ENCODE measurements around the gene TSC22D1.
A peak's percentile ranks its signal among the peaks of the same experiment; 100 is the strongest.

TSC22D1 gene

DNA sequence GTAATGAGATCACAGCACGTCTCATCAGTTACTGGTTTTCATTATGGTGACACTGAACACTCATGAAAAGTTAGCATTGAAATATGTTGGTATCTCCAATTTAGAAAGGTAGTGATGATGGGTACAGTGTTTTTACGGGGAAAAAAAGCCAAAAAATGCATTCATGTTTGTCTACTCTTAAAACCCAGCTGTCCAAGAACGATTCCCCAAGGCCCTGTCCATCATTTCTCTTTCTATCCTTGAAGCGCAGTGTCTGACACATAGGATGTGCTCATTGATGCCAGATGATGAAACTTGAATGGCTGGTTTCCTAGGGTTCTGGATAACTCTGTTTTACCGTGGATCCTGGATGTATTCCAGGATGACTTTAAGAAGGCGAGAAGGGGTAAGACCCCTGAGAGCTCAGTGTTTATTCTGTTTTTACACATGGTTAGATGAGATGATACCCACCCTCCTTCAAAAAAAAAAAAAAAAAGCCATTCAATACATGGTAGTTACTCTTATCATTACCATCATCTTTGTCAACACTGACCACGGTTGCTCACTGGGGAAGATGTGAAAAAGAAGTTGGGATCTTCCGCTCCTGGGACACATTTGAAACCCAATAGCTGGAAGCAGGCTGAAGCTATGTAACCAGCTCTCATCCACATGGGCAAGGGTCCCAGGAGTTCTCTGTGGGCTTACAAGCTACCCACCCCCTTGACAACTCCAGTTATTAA, 180.0 kb downstream of the TSC22D1 start:
- H3K4me2 ChIP-seq (ENCODE audit: low read depth, low read length, poor library complexity, severe bottlenecking) = no peak overlapping the region
- H2AFZ ChIP-seq (ENCODE audit: low read length) = no peak overlapping the region
- peaks cover 2% of the 10 kb centered on the region for H3K4me1 ChIP-seq (ENCODE audit: insufficient read depth, low read length, poor library complexity, severe bottlenecking)
- H3K79me2 ChIP-seq (ENCODE audit: insufficient read depth, low read length) = no peaks in the 10 kb centered on the region
- no peak overlapping the region for H3K9ac ChIP-seq (ENCODE audit: low read depth, low read length, poor library complexity, severe bottlenecking)
- no peaks in the 10 kb centered on the region for H3K36me3 ChIP-seq (ENCODE audit: insufficient read depth, low read length)
- H4K20me1 ChIP-seq (ENCODE audit: insufficient read depth, low read length, poor library complexity, severe bottlenecking) = no peaks in the 10 kb centered on the region
- no peaks in the 10 kb centered on the region for H3K9me2 ChIP-seq (replicated peaks; ENCODE audit: low read depth, low read length)
- TF ChIP-seq, protein P1, sequence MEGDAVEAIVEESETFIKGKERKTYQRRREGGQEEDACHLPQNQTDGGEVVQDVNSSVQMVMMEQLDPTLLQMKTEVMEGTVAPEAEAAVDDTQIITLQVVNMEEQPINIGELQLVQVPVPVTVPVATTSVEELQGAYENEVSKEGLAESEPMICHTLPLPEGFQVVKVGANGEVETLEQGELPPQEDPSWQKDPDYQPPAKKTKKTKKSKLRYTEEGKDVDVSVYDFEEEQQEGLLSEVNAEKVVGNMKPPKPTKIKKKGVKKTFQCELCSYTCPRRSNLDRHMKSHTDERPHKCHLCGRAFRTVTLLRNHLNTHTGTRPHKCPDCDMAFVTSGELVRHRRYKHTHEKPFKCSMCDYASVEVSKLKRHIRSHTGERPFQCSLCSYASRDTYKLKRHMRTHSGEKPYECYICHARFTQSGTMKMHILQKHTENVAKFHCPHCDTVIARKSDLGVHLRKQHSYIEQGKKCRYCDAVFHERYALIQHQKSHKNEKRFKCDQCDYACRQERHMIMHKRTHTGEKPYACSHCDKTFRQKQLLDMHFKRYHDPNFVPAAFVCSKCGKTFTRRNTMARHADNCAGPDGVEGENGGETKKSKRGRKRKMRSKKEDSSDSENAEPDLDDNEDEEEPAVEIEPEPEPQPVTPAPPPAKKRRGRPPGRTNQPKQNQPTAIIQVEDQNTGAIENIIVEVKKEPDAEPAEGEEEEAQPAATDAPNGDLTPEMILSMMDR (conservative IDR thresholded peaks at IDR 0.05; ENCODE audit: low read length) = no peak
- no peak for TF ChIP-seq EZH2phosphoT487 (IDR thresholded peaks at IDR 0.05; ENCODE audit: borderline replicate concordance)
- no peak overlapping the region for H3K4me3 ChIP-seq (ENCODE audit: low read length, poor library complexity, severe bottlenecking)
- no peaks in the 10 kb centered on the region for H3K27me3 ChIP-seq (ENCODE audit: insufficient read depth, low read length, poor library complexity, severe bottlenecking)
- no peaks in the 10 kb centered on the region for H3F3A ChIP-seq (ENCODE audit: low read depth)
- no peaks in the 10 kb centered on the region for H3K9me3 ChIP-seq (ENCODE audit: insufficient read depth, low read depth, low read length)

DNA sequence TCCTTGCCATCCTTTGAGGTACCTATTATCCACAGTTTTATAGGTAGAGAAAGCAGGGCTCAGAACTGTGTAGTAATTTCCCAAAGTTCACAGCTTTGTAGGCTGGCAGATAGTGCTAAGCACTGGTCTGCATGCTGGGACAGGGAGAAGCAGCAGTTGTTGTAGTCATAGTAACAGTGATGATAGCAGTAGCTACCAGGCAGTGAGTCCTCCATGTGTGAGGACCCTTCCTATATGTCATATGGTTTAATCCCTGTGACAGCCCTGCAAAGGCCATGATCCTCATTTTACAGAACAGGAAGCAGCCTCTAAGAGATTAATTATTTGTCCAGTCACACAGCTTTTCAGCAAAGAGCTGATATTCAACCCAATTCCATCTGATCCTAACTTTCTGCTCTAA, 181.5 kb downstream of the TSC22D1 start:
- Histone ChIP-seq H2AFZ (ENCODE audit: low read length) (no peak overlapping the region), H3F3A (ENCODE audit: low read depth) (no peaks in the 10 kb centered on the region), H3K27me3 (ENCODE audit: insufficient read depth, low read length, poor library complexity, severe bottlenecking) (no peaks in the 10 kb centered on the region), H3K9ac (ENCODE audit: low read depth, low read length, poor library complexity, severe bottlenecking) (no peak overlapping the region), H3K4me2 (ENCODE audit: low read depth, low read length, poor library complexity, severe bottlenecking) (no peak overlapping the region), H3K9me2 (replicated peaks; ENCODE audit: low read depth, low read length) (no peaks in the 10 kb centered on the region), H3K9me3 (ENCODE audit: insufficient read depth, low read depth, low read length) (no peaks in the 10 kb centered on the region), H3K4me1 (ENCODE audit: insufficient read depth, low read length, poor library complexity, severe bottlenecking) (peaks cover 2% of the 10 kb centered on the region), H3K36me3 (ENCODE audit: insufficient read depth, low read length) (no peaks in the 10 kb centered on the region), H4K20me1 (ENCODE audit: insufficient read depth, low read length, poor library complexity, severe bottlenecking) (no peaks in the 10 kb centered on the region), H3K79me2 (ENCODE audit: insufficient read depth, low read length) (no peaks in the 10 kb centered on the region), H3K4me3 (ENCODE audit: low read length, poor library complexity, severe bottlenecking) (no peak overlapping the region)
- TF ChIP-seq, protein P1 (conservative IDR thresholded peaks at IDR 0.05; ENCODE audit: low read length) = no peak
- no peak for TF ChIP-seq EZH2phosphoT487 (IDR thresholded peaks at IDR 0.05; ENCODE audit: borderline replicate concordance)

DNA sequence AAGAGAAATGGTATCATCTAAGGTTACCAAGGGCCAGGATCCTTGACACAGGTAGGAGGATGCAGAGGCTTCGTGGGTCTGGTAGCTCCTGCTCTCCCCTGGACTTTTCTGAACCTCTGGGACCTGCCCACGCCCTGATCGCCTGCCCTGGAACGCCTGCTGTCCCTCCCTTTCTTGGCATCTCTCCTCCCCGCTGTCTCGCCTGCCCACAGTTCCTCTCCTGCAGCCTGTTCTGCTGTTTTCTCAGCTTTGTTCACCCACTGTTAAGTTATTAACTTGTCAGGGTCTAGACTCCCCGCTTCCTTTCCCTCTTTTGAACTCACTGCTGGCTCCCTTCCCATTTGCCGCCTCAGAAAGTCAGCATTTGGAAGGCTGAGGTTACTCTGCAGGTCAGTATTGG, 182.7 kb downstream of the TSC22D1 start:
- TF ChIP-seq EZH2phosphoT487 (IDR thresholded peaks at IDR 0.05; ENCODE audit: borderline replicate concordance) = no peak
- TF ChIP-seq, protein P1 (conservative IDR thresholded peaks at IDR 0.05; ENCODE audit: low read length) = no peak
- H3K4me2 ChIP-seq (ENCODE audit: low read depth, low read length, poor library complexity, severe bottlenecking) = no peak overlapping the region

More for the DNA sequence above, 182.7 kb downstream of the TSC22D1 start:
- no peaks in the 10 kb centered on the region for H3K36me3 ChIP-seq (ENCODE audit: insufficient read depth, low read length)
- no peaks in the 10 kb centered on the region for H3F3A ChIP-seq (ENCODE audit: low read depth)
- no peak overlapping the region for H3K9ac ChIP-seq (ENCODE audit: low read depth, low read length, poor library complexity, severe bottlenecking)
- H3K79me2 ChIP-seq (ENCODE audit: insufficient read depth, low read length) = no peaks in the 10 kb centered on the region
- H3K4me3 ChIP-seq (ENCODE audit: low read length, poor library complexity, severe bottlenecking) = no peak overlapping the region
- peaks cover 2% of the 10 kb centered on the region for H3K4me1 ChIP-seq (ENCODE audit: insufficient read depth, low read length, poor library complexity, severe bottlenecking)
- no peaks in the 10 kb centered on the region for H3K27me3 ChIP-seq (ENCODE audit: insufficient read depth, low read length, poor library complexity, severe bottlenecking)
- no peaks in the 10 kb centered on the region for H4K20me1 ChIP-seq (ENCODE audit: insufficient read depth, low read length, poor library complexity, severe bottlenecking)
- no peaks in the 10 kb centered on the region for H3K9me2 ChIP-seq (replicated peaks; ENCODE audit: low read depth, low read length)
- 0 out of 2 replicates have a peak overlapping the region, but pooled peaks have one; percentile 64 for H2AFZ ChIP-seq (ENCODE audit: low read length)
- H3K9me3 ChIP-seq (ENCODE audit: insufficient read depth, low read depth, low read length) = no peaks in the 10 kb centered on the region
